Bronchial smooth muscle cell (primary cell): ENCODE measurements around the gene MCM9. TPM values are rescaled to one million over a fixed set of nuclear protein-coding genes. Genes with fewer than 3 reads are reported as not detected.

Experiments
- total RNA-seq: library from RNA; depleted of rRNA; stranded (reverse); fragments of >200 nt; gene quantifications from 2 replicates; pipeline ENCODE4 v1.2.1, GENCODE V29; 2014

Gene MCM9
- total RNA-seq: 5.2 and 7.1 TPM in 2 replicates

DNA sequence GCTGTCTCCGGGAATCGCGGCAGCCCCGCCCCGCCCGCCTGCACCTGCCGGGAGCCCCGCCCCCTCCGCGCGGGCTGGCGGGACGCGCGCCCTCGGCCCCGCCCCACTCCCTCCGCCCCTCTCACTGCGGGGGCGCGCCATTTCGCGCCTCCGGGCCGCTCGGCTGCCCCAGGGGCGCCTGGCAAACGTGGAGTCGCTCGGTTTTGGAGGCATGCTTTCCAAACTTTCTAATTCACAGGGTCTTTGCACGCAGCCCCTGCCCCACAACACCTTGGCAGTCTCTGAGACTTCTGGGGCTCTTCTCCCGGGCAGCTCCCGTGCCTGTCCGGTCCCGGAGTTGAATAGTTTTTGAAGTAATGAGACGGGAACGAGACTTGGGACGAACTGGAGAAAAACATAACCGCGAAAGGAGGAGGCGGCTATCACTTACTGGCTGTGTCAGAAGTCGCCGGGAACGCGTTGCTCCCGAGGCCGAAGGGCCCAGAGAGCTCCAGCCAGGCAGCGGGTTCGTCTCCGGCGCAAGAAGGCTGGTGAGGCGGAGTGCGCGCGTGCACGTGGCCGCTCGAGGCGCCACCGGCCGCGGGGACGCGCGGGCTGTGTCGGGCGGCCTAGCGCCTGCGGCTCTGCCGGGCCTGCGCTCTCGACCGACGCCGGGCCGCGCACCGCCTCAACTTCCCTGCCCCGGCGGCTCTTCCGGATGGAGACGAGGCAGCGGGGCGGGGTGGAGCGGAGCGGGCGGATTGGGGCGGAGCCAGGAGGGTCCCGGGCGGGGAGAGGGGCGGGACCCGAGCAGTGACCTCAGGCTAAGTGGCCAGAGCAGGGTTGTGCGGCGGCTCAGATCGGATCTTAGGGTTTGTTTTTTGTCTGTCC is at the start of gene MCM9:
Gene MCM9, minus strand, starts transcription at position 699 of the 870 bp plus-strand sequence. CDS start 3,436 bp downstream, outside the sequence.

DNA sequence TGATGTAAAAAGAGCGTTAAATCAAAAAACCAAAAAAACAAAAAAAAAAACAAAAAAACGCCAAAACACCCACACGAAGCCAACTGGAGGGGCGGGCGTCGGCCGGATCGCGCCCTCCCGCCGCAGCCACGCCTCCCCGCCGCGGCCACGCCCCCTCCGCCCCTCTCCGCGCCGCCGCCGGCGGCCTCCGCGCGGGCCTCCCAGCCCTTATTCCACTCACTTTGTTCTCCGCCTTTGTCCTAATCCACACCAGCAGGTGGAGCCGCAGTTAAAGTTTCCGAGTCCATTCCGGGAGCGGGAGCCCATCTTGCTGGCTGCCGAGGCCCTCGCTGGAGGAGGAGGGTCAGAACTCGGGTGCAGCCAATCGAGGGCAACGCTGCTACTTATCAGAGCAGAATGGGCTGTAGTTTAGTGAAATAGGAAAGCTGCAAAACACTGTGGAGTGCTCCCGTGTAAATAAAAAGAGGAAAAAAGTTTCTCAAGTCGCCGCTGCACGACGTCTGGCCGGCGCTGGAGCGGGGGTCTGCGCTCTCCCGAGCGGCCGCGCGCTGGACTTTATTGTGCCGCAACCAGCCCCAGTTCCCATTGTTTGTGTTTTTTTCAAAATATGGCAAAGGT is 41.0 kb downstream of the MCM9 start, which contains the start of gene ASF1A:
Gene ASF1A, plus strand, starts transcription at position 346 of the 618 bp plus-strand sequence. Its CDS starts 262 bp downstream, at position 608.

Other genes starting within 250 kb of the MCM9 start
- gene ASF1A, start 41.0 kb downstream of the MCM9 start, total RNA-seq: 10.8 and 14.2 TPM in 2 replicates
- gene FAM184A, start 143.5 kb upstream of the MCM9 start, total RNA-seq: under 0.01 and 0.16 TPM in 2 replicates